Left colon (tissue), 2 donors: ENCODE results near the gene LZTS2. TPM values are rescaled to one million over a fixed set of nuclear protein-coding genes. Genes with fewer than 3 reads are reported as not detected.

Experiments used
- microRNA-seq, 2 donors: library from miRNA; unstranded; fragments of <30 nt; microRNA quantifications; one replicate each; pipeline versions ENCODE4 v1.1.0 to v1.2.0, GENCODE V29; 2020
- total RNA-seq, 2 donors: library from RNA; stranded (reverse); fragmentation: NEBNext Ultra II Directional; extraction: Animal tissue kit (Norgen Biotek cat#: 25700); gene quantifications; one replicate each; pipeline ENCODE4 v1.2.1, GENCODE V29; 2021
- donor health status: DM: no; HTN: no; CAD: no.
- donor health status: DM: yes; HTN: yes; CAD: no.

The LZTS2 gene
- total RNA-seq, 2 donors from 2014 or later = 28.7 to 33.9 TPM

Small RNA genes lying within 50 kb of the gene (microRNA-seq; reads per million reads assigned to microRNA genes)
- gene MIR608 = 0 reads per million in 2 donors

Other genes with a start within 250 kb of the LZTS2 start
- gene SLF2, start 86.8 kb upstream of the LZTS2 start, total RNA-seq = 10 to 100 TPM; 18.5 to 20.3 TPM
- gene SEMA4G, start 30.3 kb upstream of the LZTS2 start, total RNA-seq = 100 to 1,000 TPM; 108 to 170 TPM
- gene MRPL43, start 12.3 kb upstream of the LZTS2 start, total RNA-seq = 10 to 100 TPM; 66.9 to 69.3 TPM
- 1 to 10 TPM; 3.7 to 5.8 TPM for gene TWNK, start 12.3 kb upstream of the LZTS2 start, total RNA-seq
- under 1 TPM; 0.21 to 0.78 TPM for gene PDZD7, start 31.3 kb downstream of the LZTS2 start, total RNA-seq
- 10 to 100 TPM; 14.7 to 22.0 TPM for gene SFXN3, start 31.4 kb downstream of the LZTS2 start, total RNA-seq
- gene KAZALD1, start 62.2 kb downstream of the LZTS2 start, total RNA-seq = 10 to 100 TPM; 17.7 to 21.0 TPM
- gene TLX1, start 131.5 kb downstream of the LZTS2 start, total RNA-seq = 1 to 10 TPM in 1 of 2 donors, under 1 TPM in 1; 0.12 to 1.7 TPM
- not detected for gene LBX1, start 229.7 kb downstream of the LZTS2 start, total RNA-seq